Adrenal gland (tissue), 5 donors: ENCODE data around the gene FOXA1.

Experiments used
- POLR2A ChIP-seq, 2 donors: fragments of 450-650 bp; IDR thresholded peaks; one replicate each; pipeline ENCODE4 v1.6.1; 2017; ENCODE audit warnings: antibody characterized with exemption in 2 of 2, mild to moderate bottlenecking in 2 of 2, moderate library complexity in 1 of 2
- TF ChIP-seq, protein P1 (sequence below), 6 experiments: fragments of 450-650 bp in 4 of 6; fragments of 200-600 bp in 2 of 6; sonication (generic) in 1 of 6; IDR thresholded peaks; 1 replicate in 5 of 6; 2 replicates in 1 of 6; pipeline versions ENCODE4 v1.5.1 to v1.8.0; 2016 to 2021; ENCODE audit warnings: antibody characterized with exemption in 6 of 6, mild to moderate bottlenecking in 2 of 6, moderate library complexity in 1 of 6
- donor health status: DM: no; HTN: no; CAD: no.

DNA sequence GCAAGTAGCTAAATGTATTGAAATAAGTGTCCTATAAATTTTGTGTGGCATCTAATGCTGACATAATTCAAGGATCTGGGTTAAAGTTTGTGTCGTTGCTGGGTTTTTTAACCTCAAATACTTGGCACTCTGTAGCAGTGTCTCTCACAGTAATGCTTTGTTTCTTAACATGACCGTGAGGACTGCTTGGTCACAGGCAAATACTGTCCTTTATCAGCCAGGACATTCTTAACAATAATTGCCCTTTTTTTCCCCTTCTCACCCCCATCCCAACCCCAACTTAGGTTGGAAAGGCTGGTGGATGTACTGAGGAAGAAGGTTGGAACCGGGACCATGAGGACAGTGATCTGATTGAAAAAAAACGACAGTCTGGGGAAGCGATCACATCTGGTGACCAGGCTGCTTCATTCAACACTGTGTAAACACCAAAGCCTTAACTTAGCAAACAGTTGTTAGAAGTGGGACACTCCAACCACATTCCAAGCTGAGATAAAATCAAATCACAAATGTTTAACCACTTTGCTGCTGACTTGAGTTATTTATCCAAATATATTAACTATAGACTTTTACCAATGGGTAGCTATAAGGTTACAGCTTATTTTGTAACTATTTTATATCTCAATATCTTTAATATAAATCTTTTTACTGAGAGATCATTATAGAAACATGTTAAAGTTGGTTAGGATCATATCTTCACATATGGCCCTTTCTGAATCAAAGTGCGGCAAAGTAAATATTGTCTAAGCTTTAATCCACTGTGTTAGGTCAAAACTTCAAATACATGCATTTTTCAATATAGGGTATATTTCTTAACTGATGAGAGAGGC, 48.2 kb downstream of the FOXA1 start:
- TF ChIP-seq, protein P1, sequence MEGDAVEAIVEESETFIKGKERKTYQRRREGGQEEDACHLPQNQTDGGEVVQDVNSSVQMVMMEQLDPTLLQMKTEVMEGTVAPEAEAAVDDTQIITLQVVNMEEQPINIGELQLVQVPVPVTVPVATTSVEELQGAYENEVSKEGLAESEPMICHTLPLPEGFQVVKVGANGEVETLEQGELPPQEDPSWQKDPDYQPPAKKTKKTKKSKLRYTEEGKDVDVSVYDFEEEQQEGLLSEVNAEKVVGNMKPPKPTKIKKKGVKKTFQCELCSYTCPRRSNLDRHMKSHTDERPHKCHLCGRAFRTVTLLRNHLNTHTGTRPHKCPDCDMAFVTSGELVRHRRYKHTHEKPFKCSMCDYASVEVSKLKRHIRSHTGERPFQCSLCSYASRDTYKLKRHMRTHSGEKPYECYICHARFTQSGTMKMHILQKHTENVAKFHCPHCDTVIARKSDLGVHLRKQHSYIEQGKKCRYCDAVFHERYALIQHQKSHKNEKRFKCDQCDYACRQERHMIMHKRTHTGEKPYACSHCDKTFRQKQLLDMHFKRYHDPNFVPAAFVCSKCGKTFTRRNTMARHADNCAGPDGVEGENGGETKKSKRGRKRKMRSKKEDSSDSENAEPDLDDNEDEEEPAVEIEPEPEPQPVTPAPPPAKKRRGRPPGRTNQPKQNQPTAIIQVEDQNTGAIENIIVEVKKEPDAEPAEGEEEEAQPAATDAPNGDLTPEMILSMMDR (IDR thresholded peaks at IDR 0.05): no peak
- TF ChIP-seq POLR2A (IDR thresholded peaks at IDR 0.05): no peak
